Astrocyte of the spinal cord (primary cell): ENCODE measurements around the gene DYNLT5.
"Not testable (repeated sequence)": the region's sequence is repeated elsewhere in the genome, so short reads cannot be mapped to it uniquely, and the experiment has no call there.

Experiments used
- DNase-seq: peaks from one replicate; pipeline ENCODE4 v3.0.0; 2011; ENCODE audit warnings: low read depth, low spot score
- H3K4me3 ChIP-seq: 2 replicates; pipeline ENCODE4 v1.5.1; 2011; ENCODE audit warnings: low read depth, mild to moderate bottlenecking, low read length, moderate library complexity
- CTCF ChIP-seq: IDR thresholded peaks from 2 replicates; pipeline ENCODE4 v1.5.1; 2012; ENCODE audit warnings: low read depth, mild to moderate bottlenecking, low read length, inconsistent platforms
- in situ Hi-C: cut with HindIII; loops from 2 replicates; pipeline ENCODE4 v1.10.0; 2017; ENCODE audit warnings: low sequenced_read_pairs

The DYNLT5 gene

GRCh38 chr1:66779475-66780078 is 27.3 kb downstream of the DYNLT5 start:
- no peak for DNase-seq
- no peak overlapping the region for H3K4me3 ChIP-seq
- TF ChIP-seq CTCF, result no peak
- in situ Hi-C loops, result no loop called here

- DNase-seq, H3K4me3 ChIP-seq, in situ Hi-C loops: not testable (repeated sequence)
These were observed 33.5 kb downstream of the DYNLT5 start for GRCh38 chr1:66785800-66786199.

GRCh38 chr1:66787641-66788040 is 35.4 kb downstream of the DYNLT5 start:
- DNase-seq, result no peak
- in situ Hi-C loops, result no loop called here
- no peak overlapping the region for H3K4me3 ChIP-seq
- no peak for TF ChIP-seq CTCF

GRCh38 chr1:66788231-66788939 is 36.1 kb downstream of the DYNLT5 start:
- in situ Hi-C loops, result no loop called here
- DNase-seq, result no peak
- H3K4me3 ChIP-seq, result no peak overlapping the region
- no peak for TF ChIP-seq CTCF

GRCh38 chr1:66791621-66792610 is 39.7 kb downstream of the DYNLT5 start:
- DNase-seq, result no peak
- TF ChIP-seq CTCF, result no peak
- in situ Hi-C loops, result no loop called here
- H3K4me3 ChIP-seq, result no peak overlapping the region

- in situ Hi-C loops, H3K4me3 ChIP-seq, DNase-seq: not testable (repeated sequence)
These were observed 43.6 kb downstream of the DYNLT5 start for GRCh38 chr1:66795839-66796238.

- no peak for TF ChIP-seq CTCF
- in situ Hi-C loops, result no loop called here
These were observed 57.0 kb downstream of the DYNLT5 start for GRCh38 chr1:66809245-66809644.

More at GRCh38 chr1:66809245-66809644, 57.0 kb downstream of the DYNLT5 start:
- no peak for DNase-seq
- no peak overlapping the region for H3K4me3 ChIP-seq
